NCI-H1105 (cell line): Measurements from ENCODE around the gene CEP112.
"Not testable (repeated sequence)": the region's sequence is repeated elsewhere in the genome, so short reads cannot be mapped to it uniquely, and the experiment has no call there.

Source experiments
- DNase-seq: peaks from one replicate; lab custom pipeline; 2025; lab: John Stamatoyannopoulos, UW

Gene CEP112

DNA sequence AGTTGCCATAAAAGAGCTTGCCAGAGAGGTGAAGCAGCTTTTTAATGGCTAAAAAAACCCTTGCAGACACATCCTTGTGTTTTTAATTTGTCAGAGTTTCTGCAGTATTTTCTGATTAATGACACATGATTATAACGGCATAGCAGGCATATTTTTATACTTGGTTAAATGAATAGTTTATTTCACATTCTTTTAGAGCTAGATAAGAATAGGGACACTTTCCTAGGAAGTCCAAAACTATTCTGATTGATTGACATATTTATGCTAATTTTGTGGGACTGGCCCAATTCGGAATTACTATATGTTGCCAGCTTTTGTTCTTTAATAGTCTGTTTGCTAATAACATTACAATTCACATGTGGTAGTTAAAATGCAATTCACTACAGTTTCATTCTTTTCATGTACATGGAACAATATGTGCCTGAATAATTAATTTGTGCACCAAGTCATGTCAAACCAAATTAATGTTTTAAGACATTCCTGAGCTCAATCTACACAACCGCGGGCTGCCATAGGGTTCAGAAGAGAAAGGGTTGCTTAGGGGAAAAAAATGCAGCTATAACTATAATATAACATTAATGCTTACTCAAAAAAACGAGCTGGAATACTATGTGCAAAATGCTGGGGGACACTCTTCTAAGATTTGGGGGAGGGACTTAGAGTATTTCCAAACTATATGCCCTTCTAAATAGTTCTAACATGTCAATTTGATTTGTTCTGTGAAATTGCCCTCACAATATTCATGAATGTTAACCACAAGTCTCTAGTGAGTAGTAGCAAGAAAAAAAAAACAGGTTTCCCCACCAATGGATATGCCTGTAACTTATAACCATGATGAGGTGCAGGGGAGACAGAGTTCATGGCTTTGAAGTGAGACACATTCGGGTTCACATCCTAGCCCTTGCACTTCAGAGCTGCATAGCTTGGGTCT, 305.4 kb downstream of the CEP112 start:
- no peak for DNase-seq

DNA sequence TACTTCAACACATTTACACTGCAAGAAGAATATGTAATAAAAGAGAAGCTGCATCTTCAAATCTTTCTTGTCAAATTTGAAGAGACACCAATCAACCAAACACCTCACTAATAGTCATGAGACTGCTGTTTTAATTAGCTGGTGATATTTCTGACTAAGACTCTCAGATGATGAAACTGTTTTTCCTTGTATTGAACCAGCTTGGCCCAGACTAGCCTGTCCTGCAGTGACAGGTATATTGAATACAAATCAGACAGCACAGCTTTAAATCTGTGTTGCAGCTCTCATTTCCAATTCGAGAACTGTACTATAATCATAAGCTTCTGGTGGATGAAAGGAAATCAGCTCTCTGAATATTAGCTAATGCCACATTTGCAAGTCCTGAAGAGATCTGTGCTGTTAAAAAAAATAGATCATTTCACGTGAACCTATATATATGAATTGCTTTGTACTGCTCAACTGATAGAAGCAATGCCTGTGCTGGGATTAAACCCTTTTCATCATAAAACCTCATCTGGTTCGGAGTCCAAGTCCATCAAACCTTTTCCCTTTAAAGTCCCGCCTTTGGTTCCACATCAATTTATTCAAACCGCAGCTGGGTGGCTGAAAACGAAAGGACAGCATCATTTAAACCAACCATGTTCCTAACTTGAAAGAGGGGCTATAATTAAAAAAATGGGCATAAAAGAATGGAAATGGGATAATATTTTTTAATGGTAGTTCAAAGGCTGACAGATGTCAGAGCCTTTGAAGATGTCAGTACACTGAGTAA, 306.2 kb downstream of the CEP112 start:
- DNase-seq = no peak

DNA sequence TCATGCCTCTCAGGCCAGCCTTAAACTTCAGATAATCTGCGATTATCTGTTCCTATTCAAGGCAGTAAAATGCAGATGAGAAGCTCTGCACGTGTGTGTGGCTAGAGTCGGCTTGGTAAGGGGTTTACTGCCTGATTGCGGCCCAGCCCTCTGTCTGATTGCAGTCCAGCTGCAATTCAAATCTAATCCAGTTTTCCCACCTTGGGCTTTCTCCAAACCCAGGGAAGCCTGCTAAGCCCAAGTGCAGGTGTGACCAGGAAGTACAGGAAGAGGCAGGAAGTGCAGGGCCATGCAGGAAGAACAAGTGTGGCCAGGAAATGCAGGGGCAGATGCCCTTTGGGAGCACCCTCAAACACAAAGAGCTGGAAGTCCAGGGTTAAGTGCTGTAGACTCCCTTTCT, 314.9 kb downstream of the CEP112 start:
- no peak for DNase-seq

DNA sequence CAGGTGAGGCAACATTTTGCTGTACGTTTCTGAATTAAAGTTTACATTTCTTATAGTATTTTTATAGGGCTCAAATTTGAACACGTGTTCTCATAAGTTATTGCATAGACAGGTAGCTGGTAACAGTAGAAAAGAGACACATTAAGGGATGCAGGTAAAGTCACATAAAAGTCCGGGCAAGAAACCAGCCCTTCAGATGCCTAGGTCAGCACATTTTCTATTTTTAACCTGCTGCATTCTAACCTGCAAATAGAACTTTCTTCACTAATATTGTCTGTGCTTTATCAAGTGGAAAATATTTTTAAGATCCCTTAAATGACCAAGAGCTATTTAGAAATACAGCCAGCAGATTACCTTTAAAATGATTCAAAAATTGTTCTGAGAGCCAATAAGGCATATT, 323.1 kb downstream of the CEP112 start:
- no peak for DNase-seq

DNA sequence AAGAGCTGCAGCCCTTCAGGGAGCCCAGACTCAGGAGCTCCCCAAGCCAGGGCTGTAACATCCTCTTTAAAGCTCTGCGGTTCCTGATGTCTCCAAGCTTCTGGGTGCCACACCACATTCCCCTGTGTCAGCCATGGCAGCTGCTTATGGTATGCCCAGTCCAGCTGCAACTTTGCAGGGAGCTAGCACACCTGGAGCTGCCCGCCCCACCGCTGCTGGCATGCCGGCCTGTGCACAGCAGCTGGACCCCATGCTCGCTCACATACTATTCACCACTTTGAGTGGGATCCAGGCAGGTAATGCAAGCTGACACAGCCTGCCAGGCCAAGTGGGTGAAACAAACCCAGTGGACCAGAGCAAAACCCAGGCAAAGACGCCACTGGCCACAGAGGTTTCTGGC, 324.9 kb downstream of the CEP112 start:
- DNase-seq = no peak

DNA sequence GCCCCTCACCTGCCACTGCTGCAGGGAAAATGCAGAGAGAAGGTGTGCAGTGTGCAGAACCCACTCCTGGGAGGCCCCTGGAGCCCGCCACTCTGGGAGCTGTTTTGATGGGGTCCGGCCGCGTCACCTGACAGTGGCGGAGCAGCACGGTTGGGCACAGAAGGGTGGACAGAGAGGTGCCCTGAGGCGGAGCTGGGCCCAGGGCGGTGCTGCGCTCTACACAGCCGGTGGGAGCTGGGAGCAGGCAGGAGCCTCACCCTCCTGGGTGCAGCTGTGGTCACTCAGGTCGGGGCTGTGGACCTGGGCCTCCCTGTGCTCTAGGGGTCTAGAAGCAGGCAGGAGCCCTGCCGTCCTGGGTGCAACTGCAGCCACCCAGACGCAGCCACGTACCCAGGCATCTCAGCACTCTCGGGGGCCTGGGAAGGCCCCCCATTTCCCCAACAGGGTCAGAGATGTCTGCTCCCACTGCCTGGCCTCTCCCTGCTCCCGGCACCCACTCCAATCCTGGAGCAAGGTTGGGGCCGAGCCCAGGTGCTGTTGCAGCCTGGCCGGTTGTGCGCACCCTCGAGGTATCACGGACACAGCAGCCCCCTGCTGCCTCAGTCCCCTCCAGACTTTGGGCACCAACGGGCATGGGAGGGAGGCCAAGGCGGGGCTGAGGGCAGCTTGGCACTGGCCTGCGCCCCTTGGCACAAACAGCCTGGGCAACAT, 326.1 kb downstream of the CEP112 start:
- no peak for DNase-seq

DNA sequence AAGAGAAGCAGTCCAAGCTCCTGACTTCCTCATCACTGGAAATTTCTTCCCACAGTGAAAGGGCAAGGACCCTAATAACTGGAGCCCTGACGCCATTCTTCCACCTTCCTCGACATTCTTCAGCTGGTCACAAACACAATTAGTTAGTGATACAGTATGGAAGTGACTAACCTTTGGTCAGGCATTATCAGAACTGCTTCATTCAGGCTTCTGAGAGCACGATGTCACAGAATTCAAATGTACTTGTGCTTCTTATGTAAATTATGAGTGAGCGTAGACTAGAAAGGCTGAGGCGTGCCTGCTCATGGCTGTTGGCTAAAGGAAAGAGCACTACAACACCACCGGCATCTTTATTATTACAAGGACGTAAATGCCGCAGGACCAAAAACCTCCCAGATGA, 327.5 kb downstream of the CEP112 start:
- no peak for DNase-seq

DNA sequence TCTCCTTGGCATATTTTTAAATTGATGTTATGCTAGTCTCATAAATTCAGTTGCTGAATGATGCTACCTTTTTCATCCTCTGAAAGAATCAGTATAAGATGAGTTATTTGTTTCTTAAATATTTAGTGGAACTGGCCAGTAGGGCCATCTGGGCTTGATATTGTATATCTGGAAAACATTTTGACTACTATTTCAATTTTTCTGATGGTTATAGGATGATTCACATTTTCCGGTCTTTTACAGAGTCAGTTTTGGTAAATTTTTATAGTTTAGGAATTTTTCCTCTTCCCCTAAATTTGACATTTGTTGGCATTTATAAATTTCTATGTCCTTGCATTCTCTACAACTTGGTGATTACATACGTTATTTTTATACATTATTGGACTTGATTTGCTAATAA, 334.2 kb downstream of the CEP112 start:
- DNase-seq = no peak

DNA sequence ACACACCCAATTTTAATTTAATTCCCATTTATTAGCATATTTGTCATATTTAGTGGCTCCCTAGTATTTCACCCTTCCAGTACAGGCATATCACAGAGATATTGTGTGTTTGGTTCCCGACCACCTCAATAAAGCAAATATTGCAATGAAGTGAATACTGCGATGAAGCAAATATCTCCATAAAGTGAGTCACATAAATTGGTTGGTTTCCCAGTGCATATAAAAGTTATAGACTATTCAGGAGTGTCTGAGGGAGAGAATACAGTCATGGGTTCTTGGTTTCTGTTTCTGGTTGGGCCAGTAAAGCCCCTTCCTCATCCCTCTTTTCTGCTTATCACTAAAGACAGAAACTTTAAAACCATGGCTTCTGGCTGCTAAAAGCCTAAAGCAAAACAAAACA, 335.1 kb downstream of the CEP112 start:
- DNase-seq = no peak

DNA sequence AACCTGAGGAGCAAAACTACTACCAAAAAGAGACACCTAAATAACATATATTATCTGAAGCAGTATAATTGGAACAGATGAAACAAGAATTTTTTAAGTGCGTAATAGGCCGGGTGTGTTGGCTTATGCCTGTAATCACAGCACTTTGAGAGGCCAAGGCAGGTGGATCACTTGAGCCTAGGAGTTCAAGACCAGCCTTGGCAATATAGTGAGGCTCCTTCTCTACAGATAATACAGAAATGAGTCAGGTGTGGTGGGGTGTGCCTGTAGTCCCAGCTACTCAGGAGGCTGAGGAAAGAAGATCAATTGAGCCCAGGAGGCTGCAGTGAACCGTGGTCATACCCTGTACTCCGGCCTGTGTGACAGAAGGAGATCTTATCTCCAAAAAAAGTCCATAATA, 336.3 kb downstream of the CEP112 start:
- DNase-seq = no peak

DNA sequence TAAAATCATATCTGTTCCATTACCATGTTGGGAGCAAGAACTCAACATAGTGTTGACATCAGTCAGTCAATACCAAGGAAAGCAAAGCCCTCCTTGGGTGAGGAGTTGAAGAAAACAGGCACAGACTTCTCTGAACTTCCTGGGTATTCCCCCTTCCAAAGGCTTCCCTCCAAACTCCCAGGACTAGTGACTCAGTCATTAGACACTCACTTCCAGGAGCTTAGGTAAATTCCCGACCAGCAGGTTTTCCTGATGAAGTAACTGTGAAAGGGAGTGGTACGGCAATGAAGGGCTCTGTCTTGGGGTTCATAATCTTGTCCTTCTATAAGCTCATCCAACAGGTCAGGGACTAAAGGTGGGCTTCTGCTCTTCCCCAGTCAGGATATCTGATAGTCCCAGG, 336.7 kb downstream of the CEP112 start:
- no peak for DNase-seq

DNA sequence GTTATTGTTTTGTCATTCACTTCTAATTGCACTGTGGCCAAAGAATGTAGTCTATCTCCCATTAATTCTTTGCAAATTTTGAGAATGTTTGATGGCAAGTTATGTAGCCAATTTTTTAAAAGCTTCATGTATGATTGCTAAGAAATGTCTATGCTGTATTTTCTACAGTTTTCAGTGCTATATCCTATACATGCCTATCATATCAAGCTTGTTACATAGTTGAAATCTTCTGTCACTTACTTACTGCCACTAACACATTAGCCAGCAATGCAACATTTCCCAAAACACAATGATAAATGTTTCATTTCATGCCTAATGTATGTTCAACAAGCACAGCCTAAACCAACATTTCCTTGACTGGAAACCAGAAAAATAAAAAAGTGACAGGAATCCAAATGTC, 338.1 kb downstream of the CEP112 start:
- no peak for DNase-seq

DNA sequence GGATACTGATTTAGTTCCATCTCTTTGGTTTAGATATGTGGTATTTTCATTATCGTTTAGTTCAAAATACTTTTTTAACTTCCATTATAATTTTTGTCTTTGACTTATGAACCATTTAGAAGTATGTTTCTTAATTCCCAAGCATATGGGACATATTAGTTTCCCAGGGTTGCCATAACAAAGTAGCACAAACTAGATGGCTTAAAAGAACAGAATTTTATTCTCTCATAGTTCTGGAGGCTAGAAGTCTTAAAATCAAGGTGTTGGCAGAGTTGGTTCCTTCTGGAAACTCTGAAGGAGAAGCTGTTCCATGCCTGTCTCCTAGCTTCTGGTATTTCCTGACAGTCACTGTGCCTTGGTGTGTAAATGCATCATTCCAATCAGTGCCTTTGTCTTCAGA, 339.0 kb downstream of the CEP112 start:
- DNase-seq = no peak

DNA sequence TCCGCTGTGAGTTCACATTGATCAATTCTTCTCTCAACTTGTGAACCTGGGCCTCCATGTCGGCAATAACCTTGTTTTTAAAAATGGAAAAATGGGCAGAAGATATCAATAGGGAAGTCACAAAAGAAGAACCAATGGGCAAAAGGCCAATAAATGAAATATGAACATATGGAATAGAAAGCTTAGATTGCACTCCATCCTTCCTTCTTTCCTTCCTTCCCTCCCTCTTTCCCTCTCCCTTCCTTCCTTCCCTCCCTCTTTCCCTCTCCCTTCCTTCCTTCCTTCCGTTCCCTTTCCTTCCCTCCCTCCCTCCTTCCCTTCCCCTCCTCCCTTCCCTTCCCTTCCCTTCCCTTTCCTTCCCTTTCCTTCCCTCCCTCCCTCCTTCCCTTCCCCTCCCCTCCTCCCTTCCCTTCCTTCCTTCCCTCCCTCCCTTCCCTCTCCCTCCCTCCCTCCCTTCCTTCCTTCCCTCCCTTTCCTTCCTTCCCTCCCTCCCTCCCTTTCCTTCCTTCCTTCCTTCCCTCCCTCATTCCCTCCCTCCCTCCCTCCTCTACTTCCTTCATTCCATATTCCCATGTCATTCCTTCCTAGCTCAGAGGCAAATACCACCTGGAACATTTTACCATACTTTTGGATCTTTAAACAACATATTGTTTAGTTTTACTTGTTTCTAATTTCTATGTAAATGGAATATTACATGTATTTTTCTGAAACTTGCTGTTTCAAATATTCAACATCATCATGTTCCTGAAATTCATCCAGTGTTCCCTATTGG, 339.8 kb downstream of the CEP112 start:
- no peak for DNase-seq

DNA sequence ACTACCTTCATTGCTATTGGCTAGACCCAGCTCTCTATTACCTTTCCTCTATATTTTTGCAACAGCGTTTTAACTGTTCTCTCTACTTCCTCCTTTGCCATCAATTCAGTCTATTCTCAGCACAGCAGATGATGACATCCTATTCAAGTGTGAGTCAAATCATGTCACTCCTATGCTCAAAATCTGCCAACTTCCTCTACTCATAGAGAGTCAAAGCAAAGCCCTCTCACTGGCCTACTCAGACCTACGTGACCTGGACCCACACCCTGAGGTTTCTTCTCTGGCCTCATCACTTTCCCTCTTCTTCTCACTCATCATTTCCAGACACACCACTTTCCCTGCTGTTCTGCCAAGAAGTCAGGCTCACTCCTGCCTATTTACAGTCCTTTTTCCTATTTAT, 341.4 kb downstream of the CEP112 start:
- DNase-seq = no peak

DNA sequence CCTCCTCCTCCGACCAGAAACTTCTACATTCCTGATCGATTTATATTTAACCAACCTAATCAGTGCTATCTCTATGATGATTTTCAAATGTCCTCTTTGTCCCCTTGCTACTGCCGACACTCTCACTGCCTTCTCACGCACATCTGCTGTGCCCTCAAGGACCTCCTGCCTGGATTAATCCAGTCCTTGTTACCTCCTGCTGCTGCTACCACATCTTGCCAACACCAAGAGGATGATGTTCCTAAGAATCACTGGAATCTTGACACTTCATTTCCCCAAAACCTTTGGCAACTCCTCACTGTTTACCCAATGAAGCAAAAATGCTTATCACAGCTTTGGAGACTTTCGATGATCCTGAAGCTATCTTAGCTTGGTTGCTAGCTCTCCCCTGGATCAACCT, 343.2 kb downstream of the CEP112 start:
- DNase-seq = no peak

DNA sequence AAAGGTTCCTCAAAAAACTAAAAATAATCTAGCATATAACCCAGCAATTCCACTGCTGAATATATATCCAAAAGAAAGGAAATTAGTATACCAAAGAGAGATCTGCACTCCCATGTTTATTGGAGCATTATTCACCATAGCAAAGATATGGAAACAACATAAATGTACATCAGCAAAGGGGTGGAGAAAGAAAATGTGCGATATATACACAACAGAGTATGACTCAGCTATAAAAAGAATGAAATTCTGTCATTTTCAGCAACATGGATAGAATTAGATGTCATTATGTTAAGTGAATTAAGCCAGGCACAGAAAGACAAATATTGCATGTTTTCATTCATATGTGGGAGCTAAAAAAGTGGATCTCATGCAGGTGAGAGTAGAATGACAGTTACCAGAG, 350.8 kb downstream of the CEP112 start:
- DNase-seq = no peak

DNA sequence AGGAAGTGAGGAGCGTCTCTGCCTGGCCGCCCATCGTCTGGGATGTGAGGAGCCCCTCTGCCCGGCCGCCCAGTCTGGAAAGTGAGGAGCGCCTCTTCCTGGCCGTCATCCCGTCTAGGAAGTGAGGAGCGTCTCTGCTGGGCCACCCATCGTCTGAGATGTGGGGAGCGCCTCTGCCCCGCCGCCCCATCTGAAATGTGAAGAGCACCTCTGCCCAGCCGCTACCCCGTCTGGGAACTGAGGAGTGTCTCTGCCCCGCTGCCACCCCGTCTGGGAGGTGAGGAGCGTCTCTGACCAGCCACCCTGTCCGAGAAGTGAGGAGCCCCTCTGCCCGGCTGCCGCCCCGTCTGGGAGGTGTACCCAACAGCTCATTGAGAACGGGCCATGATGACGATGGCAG, 354.7 kb downstream of the CEP112 start:
- DNase-seq = not testable (repeated sequence)

DNA sequence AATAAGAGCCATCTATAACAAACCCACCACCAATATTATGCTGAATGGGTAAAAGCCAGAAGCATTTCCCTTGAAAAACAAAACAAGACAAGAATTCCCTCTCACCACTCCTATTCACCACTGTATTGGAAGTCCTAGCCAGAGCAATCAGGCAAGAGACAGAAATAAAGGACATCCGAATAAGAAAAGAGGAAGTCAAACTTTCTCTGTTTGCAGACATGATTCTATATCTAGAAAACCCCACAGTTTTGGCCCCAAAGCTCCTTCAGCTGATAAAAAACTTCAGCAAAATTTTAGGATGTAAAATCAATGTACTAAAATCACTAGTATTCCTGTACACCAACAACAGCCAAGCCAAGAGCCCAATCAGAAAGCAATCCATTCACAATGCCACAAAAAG, 358.7 kb downstream of the CEP112 start:
- DNase-seq = no peak

DNA sequence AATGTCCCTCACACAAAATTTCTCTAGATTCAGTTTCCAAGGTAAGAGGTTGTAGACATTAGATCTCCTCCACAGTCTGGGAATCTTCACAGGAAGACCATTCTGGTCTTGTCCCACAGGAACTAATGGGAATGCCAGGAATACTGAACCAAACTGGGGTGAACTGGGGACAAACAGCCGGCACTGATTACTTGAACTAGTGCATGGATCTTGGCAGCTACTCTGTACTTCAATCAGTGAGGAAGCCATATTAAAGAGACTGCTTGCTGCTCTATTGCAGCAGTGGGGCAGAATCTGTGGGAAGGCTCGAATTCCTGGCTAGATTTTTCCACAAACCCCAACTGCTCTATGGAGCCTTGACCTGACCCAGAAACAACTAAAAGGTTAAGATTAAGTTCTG, 361.6 kb downstream of the CEP112 start:
- no peak for DNase-seq

DNA sequence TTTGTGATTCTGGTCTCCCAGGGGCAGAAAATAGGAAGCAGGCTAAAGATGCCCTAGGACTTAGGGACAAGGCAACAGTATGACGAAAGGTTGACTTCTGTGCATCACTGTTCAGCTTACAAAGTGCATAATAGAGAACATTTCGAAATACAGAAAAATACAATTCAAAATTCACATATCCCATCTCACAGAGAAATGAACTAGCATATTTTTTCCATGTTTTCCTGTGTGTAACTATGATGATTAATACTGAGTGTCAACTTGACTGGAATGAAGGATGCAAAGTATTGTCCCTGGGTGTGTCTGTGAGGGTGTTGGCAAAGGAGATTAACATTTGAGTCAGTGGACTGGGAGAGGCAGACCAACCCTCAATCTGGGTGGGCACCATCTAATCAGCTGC, 365.4 kb downstream of the CEP112 start:
- DNase-seq = not testable (repeated sequence)

DNA sequence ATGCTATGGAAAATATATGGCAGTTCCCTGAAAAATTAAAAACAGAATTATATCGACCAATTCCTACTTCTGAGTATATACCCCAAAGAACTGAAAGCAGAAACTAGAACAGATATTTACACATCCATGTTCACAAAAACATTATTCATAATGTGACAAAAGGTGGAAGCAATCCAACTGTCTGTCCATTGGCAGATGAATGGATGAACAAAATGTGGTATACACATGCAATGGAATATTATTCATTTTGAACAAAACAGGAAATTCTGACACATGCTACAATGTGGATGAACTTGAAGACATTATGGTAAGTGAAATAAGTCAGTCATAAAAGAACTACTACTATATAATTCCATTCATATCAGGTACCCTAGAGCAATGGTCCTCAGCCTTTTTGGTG, 367.0 kb downstream of the CEP112 start:
- DNase-seq = no peak
